Ishikawa (cell line): ENCODE data around the gene OARD1.

Experiments
- CREB1 ChIP-seq: IDR thresholded peaks from 2 replicates; pipeline ENCODE4 v1.6.1; 2012; ENCODE audit warnings: low read depth
- EP300 ChIP-seq: IDR thresholded peaks from 2 replicates; pipeline ENCODE4 v1.6.1; 2012; ENCODE audit warnings: borderline replicate concordance
- NFIC ChIP-seq: IDR thresholded peaks from 2 replicates; pipeline ENCODE4 v1.6.1; 2012
- REST ChIP-seq: IDR thresholded peaks from 2 replicates; pipeline ENCODE4 v1.6.1; 2012; ENCODE audit warnings: low read depth, mild to moderate bottlenecking
- TAF1 ChIP-seq: IDR thresholded peaks from 2 replicates; pipeline ENCODE4 v1.6.1; 2012; ENCODE audit warnings: low read depth, mild to moderate bottlenecking
- TEAD4 ChIP-seq: IDR thresholded peaks from 2 replicates; pipeline ENCODE4 v1.6.1; 2012
- USF1 ChIP-seq: IDR thresholded peaks from 2 replicates; pipeline ENCODE4 v1.6.1; 2012
- ZBTB7A ChIP-seq: IDR thresholded peaks from 2 replicates; pipeline ENCODE4 v1.6.1; 2012; ENCODE audit warnings: low read depth

GRCh38 chr6:41062056-41062455, 10.1 kb downstream of the OARD1 start:
- TF ChIP-seq ZBTB7A, result no peak
- no peak for TF ChIP-seq EP300
- no peak for TF ChIP-seq TEAD4
- no peak for TF ChIP-seq REST
- TF ChIP-seq TAF1, result no peak
- TF ChIP-seq USF1, result no peak
- TF ChIP-seq CREB1, result no peak
- no peak for TF ChIP-seq NFIC
